ENCODE measurements around the gene CEMP1. TPM values are rescaled to one million over a fixed set of nuclear protein-coding genes. Genes with fewer than 3 reads are reported as not detected.

CEMP1 gene
- polyA plus RNA-seq, 1 experiment = not detected

DNA sequence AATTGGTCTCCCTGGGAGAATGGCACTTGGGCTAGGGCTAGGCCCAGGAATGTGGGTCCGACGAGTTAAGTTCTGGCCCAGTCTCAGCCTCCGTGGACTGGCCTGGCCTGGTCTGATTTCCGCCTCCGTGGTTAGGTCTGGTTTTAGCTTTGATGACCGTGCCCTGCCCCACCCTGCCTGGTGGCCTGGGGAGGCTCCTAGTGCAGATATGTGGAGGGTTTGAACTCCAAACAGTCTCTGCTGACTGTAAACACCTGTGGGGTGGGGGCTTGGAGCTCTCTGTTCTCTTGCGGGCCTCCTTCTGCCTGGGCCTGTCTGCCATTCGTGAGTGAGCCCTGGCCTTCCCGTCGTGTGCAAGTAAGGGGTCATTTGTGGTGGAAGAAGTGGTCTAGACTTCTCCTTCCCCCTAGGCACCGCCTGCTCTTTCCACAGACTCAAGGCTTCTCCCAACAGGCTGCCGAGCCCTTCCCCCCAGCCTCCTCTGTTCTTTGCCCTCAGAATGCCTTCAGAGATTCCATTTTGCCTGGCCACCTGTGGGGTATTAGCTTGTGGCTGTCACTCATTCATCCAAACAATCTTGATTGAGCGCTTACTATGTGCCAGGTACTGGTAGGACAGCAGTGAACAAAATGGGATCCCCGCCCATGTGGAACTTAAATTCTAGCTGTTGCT is 15.9 kb downstream of the CEMP1 start:
- TF ChIP-seq, protein P1, sequence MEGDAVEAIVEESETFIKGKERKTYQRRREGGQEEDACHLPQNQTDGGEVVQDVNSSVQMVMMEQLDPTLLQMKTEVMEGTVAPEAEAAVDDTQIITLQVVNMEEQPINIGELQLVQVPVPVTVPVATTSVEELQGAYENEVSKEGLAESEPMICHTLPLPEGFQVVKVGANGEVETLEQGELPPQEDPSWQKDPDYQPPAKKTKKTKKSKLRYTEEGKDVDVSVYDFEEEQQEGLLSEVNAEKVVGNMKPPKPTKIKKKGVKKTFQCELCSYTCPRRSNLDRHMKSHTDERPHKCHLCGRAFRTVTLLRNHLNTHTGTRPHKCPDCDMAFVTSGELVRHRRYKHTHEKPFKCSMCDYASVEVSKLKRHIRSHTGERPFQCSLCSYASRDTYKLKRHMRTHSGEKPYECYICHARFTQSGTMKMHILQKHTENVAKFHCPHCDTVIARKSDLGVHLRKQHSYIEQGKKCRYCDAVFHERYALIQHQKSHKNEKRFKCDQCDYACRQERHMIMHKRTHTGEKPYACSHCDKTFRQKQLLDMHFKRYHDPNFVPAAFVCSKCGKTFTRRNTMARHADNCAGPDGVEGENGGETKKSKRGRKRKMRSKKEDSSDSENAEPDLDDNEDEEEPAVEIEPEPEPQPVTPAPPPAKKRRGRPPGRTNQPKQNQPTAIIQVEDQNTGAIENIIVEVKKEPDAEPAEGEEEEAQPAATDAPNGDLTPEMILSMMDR (IDR thresholded peaks at IDR 0.05; ENCODE audit: insufficient read depth, low read depth, low read length) = no peak
- Histone ChIP-seq H3K27me3 (ENCODE audit: control insufficient read depth, insufficient read depth, low read length) (no peaks in the 10 kb centered on the region), H3K4me3 (ENCODE audit: low read depth, low read length) (peak overlapping the region; percentile 97), H3K36me3 (ENCODE audit: control insufficient read depth, insufficient read depth, low read length) (peaks cover 7% of the 10 kb centered on the region)
- ChIA-PET CTCF (interaction anchor here (1.5 kb wide), 1 partner anchor 15 kb away, joined by 10 read pairs; no protein-coding TSS in a partner anchor), POLR2A (no interaction called here)
- no peak for DNase-seq (ENCODE audit: low read depth)

GRCh38 chr16:2514333-2515179 is 16.7 kb downstream of the CEMP1 start:
- H3K4me3 ChIP-seq (ENCODE audit: low read depth, low read length) = peak overlapping the region; percentile 97
- no peaks in the 10 kb centered on the region for H3K27me3 ChIP-seq (ENCODE audit: control insufficient read depth, insufficient read depth, low read length)
- TF ChIP-seq, protein P1 (IDR thresholded peaks at IDR 0.05; ENCODE audit: insufficient read depth, low read depth, low read length) = no peak
- ChIA-PET POLR2A (no interaction called here), CTCF (interaction anchor here (1.5 kb wide), 1 partner anchor 14 kb away, joined by 10 read pairs; no protein-coding TSS in a partner anchor)
- DNase-seq (ENCODE audit: low read depth) = no peak
- peaks cover 6% of the 10 kb centered on the region for H3K36me3 ChIP-seq (ENCODE audit: control insufficient read depth, insufficient read depth, low read length)

GRCh38 chr16:2513405-2514332 is 17.5 kb downstream of the CEMP1 start, which contains the start of gene ATP6V0C:
TSS of gene ATP6V0C (plus strand) at chr16:2513952. CDS start at chr16:2514104, 152 bp downstream.
- POLR2A ChIA-PET = no interaction called here
- peak within 1 kb of the TSS; percentile 97 for H3K4me3 ChIP-seq (ENCODE audit: low read depth, low read length)
- DNase-seq (ENCODE audit: low read depth) = no peak
- TF ChIP-seq, protein P1 (IDR thresholded peaks at IDR 0.05; ENCODE audit: insufficient read depth, low read depth, low read length) = no peak
- CTCF ChIA-PET = interaction anchor here (0.6 to 1.4 kb wide), 2 partner anchors 70 to 173 kb away, joined by 3 read pairs; partner anchors contain the start of gene ABCA3
- no peaks in the 10 kb centered on the region; the same call in 1 of the 2 replicates for H3K36me3 ChIP-seq (ENCODE audit: control insufficient read depth, insufficient read depth, low read length)
- H3K27me3 ChIP-seq (ENCODE audit: control insufficient read depth, insufficient read depth, low read length) = no peaks in the 10 kb centered on the region

- no peak for DNase-seq (ENCODE audit: low read depth)
These were observed 18.3 kb downstream of the CEMP1 start for GRCh38 chr16:2512735-2513404.

More at GRCh38 chr16:2512735-2513404, 18.3 kb downstream of the CEMP1 start:
- ChIA-PET CTCF (interaction anchor here (0.6 to 2.4 kb wide), 4 partner anchors 10 to 172 kb away, joined by 3 to 10 read pairs (median 3); partner anchors contain the start of gene ABCA3), POLR2A (no interaction called here)
- Histone ChIP-seq H3K36me3 (ENCODE audit: control insufficient read depth, insufficient read depth, low read length) (no peaks in the 10 kb centered on the region), H3K27me3 (ENCODE audit: control insufficient read depth, insufficient read depth, low read length) (no peaks in the 10 kb centered on the region), H3K4me3 (ENCODE audit: low read depth, low read length) (peak overlapping the region; percentile 97)
- TF ChIP-seq, protein P1 (IDR thresholded peaks at IDR 0.05; ENCODE audit: insufficient read depth, low read depth, low read length) = no peak

Data from BJ (cell line).